GM19468 (cell line): Measurements from ENCODE around the gene SDHC.
"Not testable (repeated sequence)": the region's sequence is repeated elsewhere in the genome, so short reads cannot be mapped to it uniquely, and the experiment has no call there.

Source experiments
- ATAC-seq: cut with Tn5 transposase; IDR thresholded peaks from one replicate; pipeline ENCODE4 v1.9.1; 2021; ENCODE audit warnings: mild to moderate bottlenecking, moderate library complexity, moderate number of reproducible peaks; ENCODE audit not compliant: unreplicated experiment; ENCODE audit errors: extremely low read depth

SDHC gene

GRCh38 chr1:161307892-161308638, 6.1 kb upstream of the SDHC start:
- no peak for ATAC-seq

- no peak for ATAC-seq
Measured at GRCh38 chr1:161309868-161310267, 4.3 kb upstream of the SDHC start, which contains the start of gene MPZ. Gene MPZ (minus strand): TSS chr1:161309968. CDS start chr1:161309905, 63 bp downstream.

DNA sequence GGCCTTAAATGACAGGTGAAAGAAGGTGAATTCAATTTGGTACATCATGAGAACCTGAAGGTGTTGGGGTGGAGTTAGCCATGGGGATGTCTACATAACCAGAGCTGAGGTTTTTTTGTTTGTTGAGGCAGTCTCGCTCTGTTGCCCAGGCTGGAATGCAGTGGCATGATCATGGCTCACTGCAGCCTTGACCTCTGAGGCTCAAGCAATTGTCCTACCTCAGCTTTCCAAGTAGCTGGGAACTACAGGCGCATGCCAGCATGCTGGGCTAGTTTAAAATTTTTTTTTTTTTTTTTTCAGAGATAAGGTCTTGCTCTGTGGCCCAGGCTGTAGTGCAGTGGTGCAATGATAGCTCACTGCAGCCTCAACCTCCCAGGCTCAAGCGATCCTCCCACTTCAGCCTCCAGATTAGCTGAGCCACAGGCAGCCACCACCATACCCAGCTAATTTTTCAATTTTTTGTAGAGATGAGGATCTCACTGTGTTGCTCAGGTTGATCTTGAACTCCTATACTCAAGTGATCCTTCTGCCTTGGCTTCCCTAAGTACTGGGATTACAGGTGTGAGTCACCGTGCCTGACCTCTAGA, 2.5 kb upstream of the SDHC start:
- ATAC-seq, result no peak

DNA sequence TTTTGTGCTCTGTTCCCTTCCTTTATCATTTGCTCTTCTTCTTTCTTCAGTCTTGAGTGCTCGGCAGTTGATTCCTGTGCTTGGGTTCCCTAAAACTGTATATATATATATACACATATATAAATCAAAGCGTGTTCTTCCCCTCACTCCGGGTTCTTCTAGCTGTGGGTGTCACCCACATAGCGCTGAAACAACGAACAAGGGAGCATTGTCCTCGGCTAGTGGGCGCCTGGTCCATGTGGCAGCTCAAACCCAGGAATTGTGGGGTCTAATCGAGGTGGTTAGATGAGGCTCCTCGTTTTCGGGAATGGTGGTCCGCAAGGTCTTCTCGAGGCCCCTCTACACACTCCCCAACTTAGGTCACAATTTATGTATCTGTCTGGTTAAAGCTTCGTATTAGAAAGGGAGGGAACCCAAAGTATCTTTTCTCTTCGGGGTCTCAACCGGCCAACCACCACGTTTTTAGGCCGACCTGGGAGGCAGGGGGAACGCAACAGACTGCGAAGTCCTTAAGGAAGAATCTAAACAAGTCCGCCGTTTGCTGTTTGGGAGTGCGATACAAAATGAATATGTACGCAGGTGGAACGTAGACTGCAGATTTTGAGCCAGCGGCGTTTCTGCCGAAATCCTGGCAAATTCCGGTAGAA, 504 bp upstream of the SDHC start:
- ATAC-seq, result no peak

- ATAC-seq, result not testable (repeated sequence)
Measured at GRCh38 chr1:161315841-161316674, 1.9 kb downstream of the SDHC start.

DNA sequence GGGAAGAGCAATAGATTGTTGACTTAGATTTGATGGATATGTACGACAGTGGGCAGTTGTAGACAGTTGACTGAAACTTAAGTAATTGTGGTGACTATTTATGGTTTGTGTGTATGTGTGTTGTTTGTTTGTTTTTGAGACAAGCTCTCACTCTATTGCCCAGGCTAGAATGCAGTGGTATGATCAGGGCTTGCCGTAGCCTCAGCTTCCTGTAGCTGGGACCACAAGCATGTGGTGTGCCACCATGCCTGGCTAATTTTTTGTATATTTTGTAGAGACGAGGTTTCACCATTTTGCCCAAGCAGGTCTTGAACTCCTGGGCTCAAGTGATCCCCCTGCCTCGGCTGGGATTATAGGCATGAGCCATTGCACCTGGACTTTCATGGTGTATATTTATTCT, 9.8 kb downstream of the SDHC start:
- ATAC-seq, result no peak

DNA sequence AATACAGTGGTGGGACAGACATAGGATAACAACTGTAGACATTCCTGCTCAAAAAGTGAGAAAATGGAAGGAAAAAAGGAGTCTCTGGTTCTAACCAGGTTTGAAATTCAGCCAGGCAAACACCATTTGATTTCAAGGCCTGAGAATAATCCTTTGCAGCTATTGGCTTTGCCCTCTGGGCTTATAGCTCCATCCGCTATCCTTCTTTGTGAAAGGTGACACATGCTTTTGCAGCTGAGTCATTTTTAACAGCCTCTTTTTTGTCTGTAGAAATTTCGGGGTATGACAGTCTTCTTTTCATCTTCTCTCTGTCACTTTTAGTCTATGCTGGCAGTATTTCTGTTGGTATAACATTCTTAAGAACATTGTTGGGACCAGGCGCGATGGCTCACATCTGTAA, 16.2 kb downstream of the SDHC start:
- no peak for ATAC-seq

DNA sequence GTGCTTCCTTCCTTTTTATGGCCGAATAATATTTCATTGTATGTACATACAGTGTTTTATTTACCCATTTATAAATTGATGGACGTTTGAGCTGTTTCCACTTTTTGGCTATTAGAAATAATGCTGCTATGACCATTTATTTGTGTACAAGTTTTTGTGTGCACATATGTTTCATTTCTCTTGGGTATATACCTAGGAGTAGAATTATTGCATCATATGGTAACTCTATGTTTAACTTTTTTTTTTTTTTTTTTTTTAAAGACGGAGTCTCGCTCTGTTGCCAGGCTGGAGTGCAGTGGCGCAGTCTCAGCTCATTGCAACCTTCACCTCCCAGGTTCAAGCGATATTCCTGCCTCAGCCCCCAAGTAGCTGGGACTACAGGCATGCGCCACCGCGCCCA, 19.0 kb downstream of the SDHC start:
- no peak for ATAC-seq

- ATAC-seq, result no peak
Measured at GRCh38 chr1:161335796-161336195, 21.6 kb downstream of the SDHC start.

GRCh38 chr1:161342177-161342576, 28.0 kb downstream of the SDHC start:
- ATAC-seq, result no peak

GRCh38 chr1:161342821-161343220, 28.6 kb downstream of the SDHC start:
- no peak for ATAC-seq

- no peak for ATAC-seq
Measured at GRCh38 chr1:161350671-161351070, 36.5 kb downstream of the SDHC start.

- ATAC-seq, result no peak
Measured at GRCh38 chr1:161351482-161351881, 37.3 kb downstream of the SDHC start.

DNA sequence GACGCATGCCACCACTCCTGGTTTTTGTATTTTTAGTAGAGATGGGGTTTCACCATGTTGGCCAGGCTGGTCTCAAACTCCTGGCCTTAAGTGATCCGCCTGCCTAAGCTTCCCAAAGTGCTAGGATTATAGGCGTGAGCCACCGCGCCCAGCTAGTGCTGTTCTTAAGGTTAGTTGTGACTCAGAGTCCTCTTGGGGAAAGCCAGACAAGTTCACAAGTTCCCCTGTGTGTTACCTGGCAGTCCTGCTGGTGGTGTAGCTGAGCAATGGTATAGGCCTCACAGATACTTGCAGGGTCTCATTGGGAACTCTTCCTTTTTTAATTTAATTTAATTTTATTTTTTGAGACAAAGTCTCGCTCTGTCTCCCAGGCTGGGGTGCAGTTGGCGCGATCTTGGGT, 42.9 kb downstream of the SDHC start:
- ATAC-seq, result no peak

DNA sequence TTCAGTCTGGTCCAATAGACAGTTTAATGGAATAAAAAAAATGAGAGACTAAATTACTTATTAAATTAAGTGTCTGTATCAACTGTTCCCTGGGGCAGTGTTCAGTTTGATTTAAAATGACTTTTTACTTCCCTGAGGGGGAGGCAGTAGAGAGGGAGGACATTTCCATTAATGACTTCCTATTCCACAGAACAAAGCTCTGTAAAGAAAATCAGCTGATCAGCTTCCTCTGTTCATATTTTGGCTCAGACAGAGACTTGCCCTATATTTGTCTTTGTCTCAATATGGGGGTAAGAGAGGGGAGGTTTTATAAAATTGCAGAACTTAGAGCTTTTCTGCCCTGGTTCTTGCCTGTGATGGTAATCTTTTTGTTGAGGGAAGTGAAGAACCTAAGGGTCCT, 45.1 kb downstream of the SDHC start:
- no peak for ATAC-seq

DNA sequence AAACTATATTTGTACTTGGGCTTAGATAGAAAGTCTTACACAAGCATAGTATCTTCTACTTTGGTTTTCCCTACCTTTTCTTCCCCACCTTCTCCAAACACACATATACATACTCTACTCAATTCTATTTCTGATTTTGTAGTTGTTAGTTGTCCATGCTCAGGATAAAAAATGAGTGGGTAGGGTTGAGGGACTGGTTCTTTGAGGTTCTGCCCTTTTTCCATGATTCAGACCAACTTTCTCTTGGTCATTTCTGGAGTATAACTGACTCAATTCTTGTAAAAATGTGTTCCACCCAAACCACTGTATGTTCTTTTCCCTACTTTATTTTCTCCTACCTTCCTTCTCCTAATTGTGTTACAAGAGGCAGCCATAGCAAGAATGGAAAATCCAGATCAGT, 50.2 kb downstream of the SDHC start:
- no peak for ATAC-seq

GRCh38 chr1:161365207-161365606, 51.0 kb downstream of the SDHC start:
- ATAC-seq, result no peak

- ATAC-seq, result peak; percentile 62
Measured at GRCh38 chr1:161367684-161368400, 53.7 kb downstream of the SDHC start, which contains the start of gene CFAP126. Gene CFAP126 (minus strand): TSS chr1:161367876. CDS start chr1:161367868, 8 bp downstream.

DNA sequence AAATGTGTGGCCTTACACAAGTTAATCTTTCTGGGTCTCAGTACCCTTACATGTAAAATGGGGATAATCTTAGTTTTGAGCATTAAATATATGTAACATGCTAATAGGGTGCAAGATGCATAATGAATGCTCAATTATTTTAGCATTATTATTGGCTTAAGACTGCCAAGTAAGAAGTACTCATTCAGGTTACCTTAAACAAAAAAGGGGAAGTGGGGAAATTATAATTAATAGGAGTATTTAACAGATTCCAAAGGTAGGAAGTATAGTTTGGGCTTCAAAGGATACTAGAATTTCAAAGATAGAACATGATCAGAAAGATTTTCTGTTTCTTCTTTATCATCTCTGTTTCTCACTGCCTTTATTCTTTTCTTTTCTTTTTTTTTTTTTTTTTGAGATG, 59.3 kb downstream of the SDHC start:
- ATAC-seq, result no peak

DNA sequence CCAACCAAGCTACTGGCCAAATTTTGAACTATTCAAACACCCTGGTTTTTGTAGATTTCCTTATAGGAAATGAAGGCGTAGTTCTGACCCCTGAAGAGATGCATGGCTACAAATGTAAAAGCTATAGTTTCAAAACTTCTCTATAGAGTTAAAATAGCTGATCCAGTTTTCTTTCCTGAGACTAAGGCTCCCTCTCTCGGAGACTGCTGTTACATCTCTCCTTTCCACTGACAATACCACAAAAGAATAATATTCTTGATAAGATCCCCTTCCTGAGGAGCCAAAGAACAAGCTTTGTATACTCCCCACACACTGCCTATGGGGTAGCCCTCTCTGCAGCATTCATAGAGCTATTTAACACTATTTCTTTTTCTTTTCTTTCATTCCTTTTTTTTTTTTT, 60.2 kb downstream of the SDHC start:
- no peak for ATAC-seq
